Stomach (tissue), 9 donors: ENCODE results near the gene FKBP7. TPM values are rescaled to one million over a fixed set of nuclear protein-coding genes. Genes with fewer than 3 reads are reported as not detected.

ENCODE experiments used
- DNase-seq, 2 donors: peaks; one replicate each; pipeline versions ENCODE4 v3.0.0 to v3.0.0-alpha.2; 2013 to 2019
- H3K27ac ChIP-seq, 5 donors: fragments of 200-600 bp in 4 of 5; sonication (generic) in 4 of 5; one replicate each; pipeline ENCODE4 v1.5.1; 2013 to 2019; ENCODE audit warnings: mild to moderate bottlenecking in 1 of 5, moderate library complexity in 1 of 5
- H3K27me3 ChIP-seq, 3 donors: fragments of 200-600 bp; sonication (generic); one replicate each; pipeline ENCODE4 v1.5.1; 2017 to 2019; ENCODE audit warnings: mixed run types in 1 of 3
- H3K36me3 ChIP-seq, 4 donors: fragments of 200-600 bp; sonication (generic); 1 replicate in 3 of 4; 2 replicates in 1 of 4; pipeline ENCODE4 v1.5.1; 2016 to 2019
- H3K4me1 ChIP-seq, 4 donors: fragments of 200-600 bp; sonication (generic); one replicate each; pipeline ENCODE4 v1.5.1; 2016 to 2019
- H3K4me3 ChIP-seq, 4 donors: fragments of 200-600 bp; sonication (generic) in 3 of 4; one replicate each; pipeline ENCODE4 v1.5.1; 2016 to 2019; ENCODE audit warnings: mild to moderate bottlenecking in 1 of 4
- H3K9me3 ChIP-seq, 4 donors: fragments of 200-600 bp; sonication (generic); one replicate each; pipeline ENCODE4 v1.5.1; 2016 to 2019
- EP300 ChIP-seq: sonication (generic); formaldehyde crosslinking; IDR thresholded peaks from one replicate; pipeline ENCODE4 v1.6.1; 2017; ENCODE audit warnings: antibody characterized with exemption
- POLR2A ChIP-seq, 4 donors: fragments of 450-650 bp; IDR thresholded peaks; one replicate each; pipeline ENCODE4 v1.6.1; 2016; ENCODE audit warnings: antibody characterized with exemption in 4 of 4, control low read depth in 2 of 4, mild to moderate bottlenecking in 1 of 4, moderate library complexity in 1 of 4
- POLR2AphosphoS5 ChIP-seq, 3 donors: sonication (generic); formaldehyde crosslinking; IDR thresholded peaks; one replicate each; pipeline ENCODE4 v1.6.1; 2016; ENCODE audit warnings: antibody characterized with exemption in 3 of 3
- WGBS, 5 donors: extraction: QIAGEN DNeasy Blood & Tissue Kit in 3 of 5; methylation state at CpG; one replicate each; pipeline versions ENCODE4 v1.1.5 to v1.1.7; 2013 to 2018; 5-methylcytosine and 5-hydroxymethylcytosine counted together
- intact Hi-C: fragments of 100-400 bp; cut with DNase I; formaldehyde crosslinking; loops from one replicate; pipeline ENCODE4 v1.15.1; 2023; ENCODE audit warnings: low total_unique reads
- polyA plus RNA-seq, 3 donors: library from polyadenylated mRNA; stranded (reverse); fragments of 200-250 nt; gene quantifications; one replicate each; pipeline ENCODE4 v1.2.3, GENCODE V29; 2013
- total RNA-seq, 5 donors: library from RNA; depleted of rRNA; stranded (reverse); fragments of >200 nt; gene quantifications; one replicate each; pipeline versions ENCODE4 v1.1.0 to v1.2.3, GENCODE V29; 2014 to 2016
- TF ChIP-seq, protein P1 (sequence below), 7 experiments: fragments of 450-650 bp in 4 of 7; fragments of 200-600 bp in 3 of 7; sonication (generic) in 3 of 7; IDR thresholded peaks; one replicate each; pipeline ENCODE4 v1.5.1; 2016 to 2019; ENCODE audit warnings: antibody characterized with exemption in 7 of 7, control low read depth in 2 of 7, mild to moderate bottlenecking in 1 of 7
- donor health status: healthy with polysubstance abuse.
- donor health status: Bipolar disorder and iron deficiency.
- donor health status: healthy.

FKBP7 gene
- total and polyA plus RNA-seq, 8 donors = 0.87 to 31.4 (median 4.7) TPM

DNA sequence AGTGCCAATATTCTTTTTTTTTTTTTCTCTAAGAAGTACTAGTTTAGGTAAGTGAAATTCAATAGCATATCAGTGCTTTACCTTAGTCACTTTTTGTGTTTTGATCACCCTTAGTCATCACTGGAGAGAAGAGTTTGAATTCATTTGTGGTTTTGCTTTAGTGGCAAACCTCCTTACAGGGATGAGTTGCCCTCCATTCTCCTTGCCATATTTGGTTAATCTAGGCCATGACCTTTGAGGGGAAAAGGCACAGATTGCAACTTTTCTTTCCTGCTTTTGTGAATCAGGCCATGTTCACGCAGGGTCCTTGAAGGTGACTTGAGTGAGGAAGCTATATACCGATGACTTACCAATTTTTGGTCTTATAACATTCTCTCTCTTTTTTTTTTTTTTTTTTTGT lies 36.3 kb upstream of the FKBP7 start:
- H3K4me1 ChIP-seq = no peaks in the 10 kb centered on the region
- TF ChIP-seq POLR2A (IDR thresholded peaks at IDR 0.05) = no peak
- no peak for DNase-seq
- H3K36me3 ChIP-seq = peaks cover 7 to 62% (median 58%) of the 10 kb centered on the region in 4 donors
- H3K27ac ChIP-seq = no peak overlapping the region
- H3K4me3 ChIP-seq = no peak overlapping the region
- H3K27me3 ChIP-seq = no peaks in the 10 kb centered on the region
- no peaks in the 10 kb centered on the region for H3K9me3 ChIP-seq
- 82 to 97% (median 93%) methylated on average over 2 of the region's 2 CpGs for WGBS, 5 donors
- intact Hi-C loops = no loop called here

DNA sequence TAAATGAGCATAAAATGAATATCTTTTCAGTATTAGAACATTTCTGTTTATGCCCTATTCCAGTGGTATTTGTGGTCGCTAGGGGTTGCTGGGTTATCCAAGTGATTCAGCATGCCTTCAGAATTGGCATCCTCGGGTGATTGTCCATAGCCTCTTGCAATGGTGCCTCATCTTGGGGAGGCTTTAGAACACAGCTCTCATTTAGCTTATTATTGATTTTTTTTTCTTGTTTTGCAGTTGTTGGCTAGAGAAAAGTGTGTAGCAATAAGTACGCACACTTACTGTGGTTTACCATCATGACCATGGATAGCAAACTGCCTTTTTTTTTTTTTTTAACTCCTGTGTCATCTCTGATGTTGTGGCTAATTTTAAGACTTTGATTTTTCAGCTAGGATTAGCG lies 35.5 kb upstream of the FKBP7 start:
- Histone ChIP-seq H3K4me1 (no peaks in the 10 kb centered on the region), H3K4me3 (no peak overlapping the region), H3K27me3 (no peaks in the 10 kb centered on the region), H3K36me3 (peaks cover 7 to 65% (median 60%) of the 10 kb centered on the region in 4 donors), H3K27ac (no peak overlapping the region), H3K9me3 (no peaks in the 10 kb centered on the region)
- WGBS, 5 donors = 93 to 96% (median 93%) methylated on average over 4 of the region's 4 CpGs
- DNase-seq = no peak
- intact Hi-C loops = no loop called here
- TF ChIP-seq, protein P1, sequence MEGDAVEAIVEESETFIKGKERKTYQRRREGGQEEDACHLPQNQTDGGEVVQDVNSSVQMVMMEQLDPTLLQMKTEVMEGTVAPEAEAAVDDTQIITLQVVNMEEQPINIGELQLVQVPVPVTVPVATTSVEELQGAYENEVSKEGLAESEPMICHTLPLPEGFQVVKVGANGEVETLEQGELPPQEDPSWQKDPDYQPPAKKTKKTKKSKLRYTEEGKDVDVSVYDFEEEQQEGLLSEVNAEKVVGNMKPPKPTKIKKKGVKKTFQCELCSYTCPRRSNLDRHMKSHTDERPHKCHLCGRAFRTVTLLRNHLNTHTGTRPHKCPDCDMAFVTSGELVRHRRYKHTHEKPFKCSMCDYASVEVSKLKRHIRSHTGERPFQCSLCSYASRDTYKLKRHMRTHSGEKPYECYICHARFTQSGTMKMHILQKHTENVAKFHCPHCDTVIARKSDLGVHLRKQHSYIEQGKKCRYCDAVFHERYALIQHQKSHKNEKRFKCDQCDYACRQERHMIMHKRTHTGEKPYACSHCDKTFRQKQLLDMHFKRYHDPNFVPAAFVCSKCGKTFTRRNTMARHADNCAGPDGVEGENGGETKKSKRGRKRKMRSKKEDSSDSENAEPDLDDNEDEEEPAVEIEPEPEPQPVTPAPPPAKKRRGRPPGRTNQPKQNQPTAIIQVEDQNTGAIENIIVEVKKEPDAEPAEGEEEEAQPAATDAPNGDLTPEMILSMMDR (IDR thresholded peaks at IDR 0.05) = no peak
- no peak for TF ChIP-seq POLR2A (IDR thresholded peaks at IDR 0.05)
- TF ChIP-seq EP300 = no peak
- no peak for TF ChIP-seq POLR2AphosphoS5 (IDR thresholded peaks at IDR 0.05)

DNA sequence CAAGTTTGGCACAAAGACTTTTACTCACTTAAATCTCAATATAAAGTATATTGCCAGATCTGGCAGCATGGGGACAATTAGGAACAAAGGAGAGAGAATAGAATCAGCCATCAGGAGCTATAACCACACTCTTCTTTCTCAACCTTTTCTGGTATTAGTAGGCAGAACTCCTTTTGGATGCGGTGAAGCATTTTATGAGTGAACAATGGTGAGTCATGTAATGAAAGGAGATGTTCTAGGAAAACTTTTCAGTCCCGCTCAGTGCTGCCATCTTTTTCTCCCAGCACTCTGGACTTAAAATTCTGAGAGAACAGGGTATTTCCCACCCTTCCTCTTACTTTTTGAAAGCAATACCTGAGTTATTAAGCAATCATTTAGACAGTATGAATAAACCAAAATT lies 34.1 kb upstream of the FKBP7 start:
- intact Hi-C loops = no loop called here
- Histone ChIP-seq H3K9me3 (no peaks in the 10 kb centered on the region), H3K4me3 (no peak overlapping the region), H3K27ac (no peak overlapping the region), H3K4me1 (peaks cover 0 to under 1% (median 0%) of the 10 kb centered on the region in 4 donors), H3K36me3 (peaks cover 0 to 54% (median 48%) of the 10 kb centered on the region in 4 donors), H3K27me3 (no peaks in the 10 kb centered on the region)
- TF ChIP-seq EP300 (no peak), POLR2A (IDR thresholded peaks at IDR 0.05) (no peak)
- TF ChIP-seq, protein P1 (IDR thresholded peaks at IDR 0.05) = no peak
- WGBS, 5 donors = 90 to 96% (median 95%) methylated on average over 2 of the region's 2 CpGs
- no peak for DNase-seq

DNA sequence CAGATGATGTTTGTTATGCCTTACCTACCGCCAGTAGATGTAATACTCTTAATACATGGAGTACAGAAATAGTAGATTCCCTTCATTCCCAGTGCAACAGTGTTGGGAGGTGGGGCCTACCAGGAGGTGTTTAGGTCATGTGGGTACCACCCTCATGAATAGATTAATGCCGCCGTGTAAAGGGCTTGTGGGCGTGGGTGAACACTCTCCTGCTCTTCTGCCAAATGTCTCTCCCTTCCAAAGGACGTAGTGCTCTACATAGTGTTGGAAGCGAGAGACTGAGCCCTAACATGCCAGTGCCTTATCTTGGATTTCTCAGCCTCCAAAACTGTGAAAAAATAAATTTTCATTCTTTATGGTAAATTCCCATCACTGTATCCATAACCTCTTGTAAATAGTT lies 32.0 kb upstream of the FKBP7 start:
- Histone ChIP-seq H3K27me3 (no peaks in the 10 kb centered on the region), H3K4me1 (peaks cover 0 to 15% (median 4%) of the 10 kb centered on the region in 4 donors), H3K4me3 (no peak overlapping the region), H3K27ac (no peak overlapping the region), H3K36me3 (peaks cover 0 to 59% (median 53%) of the 10 kb centered on the region in 4 donors), H3K9me3 (no peaks in the 10 kb centered on the region)
- WGBS, 5 donors = 88 to 95% (median 91%) methylated on average over 6 of the region's 6 CpGs
- no peak for DNase-seq
- TF ChIP-seq POLR2AphosphoS5 (IDR thresholded peaks at IDR 0.05) (no peak), POLR2A (IDR thresholded peaks at IDR 0.05) (no peak), EP300 (no peak)
- TF ChIP-seq, protein P1 (IDR thresholded peaks at IDR 0.05) = no peak
- intact Hi-C loops = no loop called here

DNA sequence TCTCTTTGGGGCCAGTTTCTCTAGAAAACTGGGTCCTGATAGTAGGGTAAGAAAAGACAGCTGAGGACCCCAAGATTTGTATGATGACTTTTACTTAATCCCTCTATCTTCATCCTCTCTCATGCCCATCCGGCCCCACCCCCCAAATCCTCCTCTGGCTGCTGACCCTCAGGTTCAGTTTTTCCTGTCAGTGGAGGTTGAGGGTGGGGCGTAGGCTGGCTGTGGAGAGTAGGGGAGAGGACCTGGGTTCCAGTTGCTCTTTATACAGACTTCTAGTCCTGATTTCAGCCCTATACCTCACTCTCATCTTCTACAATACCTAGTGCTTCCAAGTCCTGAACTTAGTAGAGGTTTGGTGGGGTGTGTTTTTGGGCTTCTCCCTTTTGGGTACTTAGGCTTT lies 30.2 kb upstream of the FKBP7 start:
- TF ChIP-seq POLR2AphosphoS5 (IDR thresholded peaks at IDR 0.05) = no peak
- TF ChIP-seq EP300 = no peak
- TF ChIP-seq POLR2A (IDR thresholded peaks at IDR 0.05) = no peak
- TF ChIP-seq, protein P1 (IDR thresholded peaks at IDR 0.05) = no peak
- Histone ChIP-seq H3K4me3 (no peak overlapping the region), H3K27ac (no peak overlapping the region), H3K27me3 (no peaks in the 10 kb centered on the region), H3K9me3 (no peaks in the 10 kb centered on the region), H3K4me1 (peaks cover 0 to 15% (median 4%) of the 10 kb centered on the region in 4 donors), H3K36me3 (peaks cover 0 to 68% (median 62%) of the 10 kb centered on the region in 4 donors)
- intact Hi-C loops = no loop called here
- no peak for DNase-seq
- 92 to 100% (median 98%) methylated on average over 2 of the region's 2 CpGs for WGBS, 5 donors
